Activated CD4-positive, alpha-beta T cell treated with anti-CD3 and anti-CD28 coated beads, Interleukin-2, amount 50 U/mL, for 16 hours (primary cell): Measurements from ENCODE around the gene RASA4.
"Not testable (repeated sequence)": the region's sequence is repeated elsewhere in the genome, so short reads cannot be mapped to it uniquely, and the experiment has no call there.

Experiments used
- DNase-seq: peaks from one replicate; pipeline ENCODE4 v3.0.0-alpha.2; 2020

Gene RASA4

GRCh38 chr7:102542771-102543170 is 73.8 kb downstream of the RASA4 start:
- not testable (repeated sequence) for DNase-seq

- not testable (repeated sequence) for DNase-seq
Measured at GRCh38 chr7:102542083-102542482, 74.5 kb downstream of the RASA4 start.

GRCh38 chr7:102540604-102541003 is 76.0 kb downstream of the RASA4 start:
- not testable (repeated sequence) for DNase-seq

GRCh38 chr7:102535062-102535615 is 81.4 kb downstream of the RASA4 start:
- DNase-seq: not testable (repeated sequence)

GRCh38 chr7:102532127-102532526 is 84.4 kb downstream of the RASA4 start:
- not testable (repeated sequence) for DNase-seq

GRCh38 chr7:102531583-102531982 is 85.0 kb downstream of the RASA4 start:
- DNase-seq: not testable (repeated sequence)

- DNase-seq: not testable (repeated sequence)
Measured at GRCh38 chr7:102527822-102528793, 88.4 kb downstream of the RASA4 start.

- not testable (repeated sequence) for DNase-seq
Measured at GRCh38 chr7:102527182-102527581, 89.4 kb downstream of the RASA4 start.

- not testable (repeated sequence) for DNase-seq
Measured at GRCh38 chr7:102524803-102525202, 91.8 kb downstream of the RASA4 start.
